Measurements from ENCODE around the gene CASP5.
A peak's percentile ranks its signal among the peaks of the same experiment; 100 is the strongest.

Gene CASP5

DNA sequence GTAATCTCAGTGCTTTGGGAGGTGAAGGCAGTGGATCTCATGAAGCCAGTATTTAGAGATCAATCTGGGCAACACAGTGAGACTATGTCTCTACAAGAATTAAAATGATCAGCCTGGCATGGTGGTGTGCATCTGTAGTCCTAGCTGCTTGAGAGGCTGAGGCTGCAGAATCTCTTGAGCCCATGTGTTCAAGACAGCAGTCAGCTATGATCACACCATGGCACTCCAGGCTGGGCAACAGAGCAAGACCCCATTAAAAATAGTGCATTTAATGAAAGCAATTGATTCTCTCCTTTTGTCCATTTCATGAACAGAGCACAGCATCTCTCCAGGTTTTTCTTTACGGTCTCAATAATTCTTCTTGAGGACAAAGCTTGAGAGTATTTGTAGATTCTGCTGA lies 33.5 kb upstream of the CASP5 start:
- H3K4me2 ChIP-seq (ENCODE audit: insufficient read depth, low read length), result no peak overlapping the region
- no peaks in the 10 kb centered on the region for H3K27me3 ChIP-seq (ENCODE audit: insufficient read depth, low read length, poor library complexity)
- H3K79me2 ChIP-seq (ENCODE audit: insufficient read depth, low read length), result no peaks in the 10 kb centered on the region
- no peak overlapping the region for H3K27ac ChIP-seq (ENCODE audit: low read length)
- TF ChIP-seq, protein P1, sequence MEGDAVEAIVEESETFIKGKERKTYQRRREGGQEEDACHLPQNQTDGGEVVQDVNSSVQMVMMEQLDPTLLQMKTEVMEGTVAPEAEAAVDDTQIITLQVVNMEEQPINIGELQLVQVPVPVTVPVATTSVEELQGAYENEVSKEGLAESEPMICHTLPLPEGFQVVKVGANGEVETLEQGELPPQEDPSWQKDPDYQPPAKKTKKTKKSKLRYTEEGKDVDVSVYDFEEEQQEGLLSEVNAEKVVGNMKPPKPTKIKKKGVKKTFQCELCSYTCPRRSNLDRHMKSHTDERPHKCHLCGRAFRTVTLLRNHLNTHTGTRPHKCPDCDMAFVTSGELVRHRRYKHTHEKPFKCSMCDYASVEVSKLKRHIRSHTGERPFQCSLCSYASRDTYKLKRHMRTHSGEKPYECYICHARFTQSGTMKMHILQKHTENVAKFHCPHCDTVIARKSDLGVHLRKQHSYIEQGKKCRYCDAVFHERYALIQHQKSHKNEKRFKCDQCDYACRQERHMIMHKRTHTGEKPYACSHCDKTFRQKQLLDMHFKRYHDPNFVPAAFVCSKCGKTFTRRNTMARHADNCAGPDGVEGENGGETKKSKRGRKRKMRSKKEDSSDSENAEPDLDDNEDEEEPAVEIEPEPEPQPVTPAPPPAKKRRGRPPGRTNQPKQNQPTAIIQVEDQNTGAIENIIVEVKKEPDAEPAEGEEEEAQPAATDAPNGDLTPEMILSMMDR (IDR thresholded peaks at IDR 0.05; ENCODE audit: borderline replicate concordance, extremely low read depth, low read length, poor library complexity, severe bottlenecking), result no peak
- no peak for TF ChIP-seq EZH2 (IDR thresholded peaks at IDR 0.05; ENCODE audit: borderline replicate concordance, low read depth, low read length, severe bottlenecking)
- no peak for DNase-seq
- H4K20me1 ChIP-seq (ENCODE audit: insufficient read depth, low read length), result no peaks in the 10 kb centered on the region
- no peak for ATAC-seq (ENCODE audit: insufficient read depth, low read depth)
- no peak overlapping the region for H3K4me3 ChIP-seq (ENCODE audit: low read depth in 1 of 2, low read length in 2 of 2)
- H2AFZ ChIP-seq (ENCODE audit: low read depth, low read length), result no peak overlapping the region
- no peak overlapping the region for H3K9ac ChIP-seq (ENCODE audit: low read depth, low read length)
- peaks cover 7% of the 10 kb centered on the region for H3K4me1 ChIP-seq (ENCODE audit: insufficient read depth, low read length)
- H3K9me3 ChIP-seq (ENCODE audit: insufficient read depth, low read length, severe bottlenecking), result no peaks in the 10 kb centered on the region
- H3K36me3 ChIP-seq (ENCODE audit: insufficient read depth, low read length), result no peaks in the 10 kb centered on the region

DNA sequence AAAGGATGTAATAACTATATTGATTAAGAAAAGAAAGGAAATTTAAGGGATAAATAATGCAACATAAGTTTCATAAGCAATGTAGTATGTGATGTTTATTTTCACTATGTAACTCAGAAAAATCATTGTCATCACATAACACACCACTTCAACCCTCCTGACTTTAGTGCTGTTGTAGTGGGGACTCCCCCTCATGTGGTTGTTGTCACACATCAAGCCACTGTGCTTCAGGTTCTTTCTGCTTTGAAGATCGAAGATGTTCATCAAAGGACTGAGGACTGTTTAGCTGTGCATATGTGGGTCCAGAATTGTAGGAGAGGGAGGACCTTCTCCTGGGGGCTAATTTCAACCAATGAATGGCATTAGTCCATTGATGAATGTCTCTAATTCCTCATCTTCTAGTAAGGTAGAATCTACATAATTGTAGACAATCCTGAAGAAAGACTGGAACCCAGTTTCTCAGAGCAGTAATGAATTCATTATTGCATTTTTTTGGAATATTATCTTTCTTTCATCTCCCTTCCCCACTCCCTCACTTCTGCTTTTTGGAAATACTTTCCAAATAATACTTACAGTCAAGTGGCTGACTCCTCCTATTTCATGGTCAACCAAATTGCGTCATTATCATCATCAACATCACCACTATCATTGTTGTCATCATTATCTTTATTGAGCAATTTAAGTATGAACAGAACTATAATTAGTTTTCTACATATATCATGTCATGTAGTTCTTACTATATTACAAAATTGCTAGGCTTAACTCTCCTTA lies 31.9 kb upstream of the CASP5 start:
- Histone ChIP-seq H2AFZ (ENCODE audit: low read depth, low read length) (no peak overlapping the region), H3K4me1 (ENCODE audit: insufficient read depth, low read length) (peaks cover 7% of the 10 kb centered on the region)
- ATAC-seq (ENCODE audit: insufficient read depth, low read depth), result 0 out of 3 replicates have a peak, but pooled peaks have one; percentile 27

DNA sequence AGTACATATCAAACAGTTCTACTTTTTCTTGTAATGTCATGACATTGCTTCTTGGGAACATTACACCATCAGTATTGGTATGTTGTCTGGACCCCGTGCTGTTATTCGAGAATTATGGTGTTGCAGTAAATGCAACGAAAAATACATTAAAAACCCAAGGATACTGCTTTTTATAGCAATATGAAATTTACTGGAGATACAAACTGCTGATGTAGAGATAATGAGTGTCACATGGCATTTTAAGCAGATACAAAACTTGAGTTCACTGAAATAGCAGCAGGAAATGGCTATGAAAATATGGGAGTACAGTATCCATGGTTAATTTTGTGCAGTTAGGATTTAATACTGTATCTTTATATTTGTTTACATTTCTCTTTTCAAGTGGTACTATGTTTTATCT lies 29.5 kb upstream of the CASP5 start:
- peaks cover 7% of the 10 kb centered on the region for H3K4me1 ChIP-seq (ENCODE audit: insufficient read depth, low read length)
- TF ChIP-seq EZH2 (IDR thresholded peaks at IDR 0.05; ENCODE audit: borderline replicate concordance, low read depth, low read length, severe bottlenecking), result no peak
- TF ChIP-seq, protein P1 (IDR thresholded peaks at IDR 0.05; ENCODE audit: borderline replicate concordance, extremely low read depth, low read length, poor library complexity, severe bottlenecking), result no peak
- H3K9ac ChIP-seq (ENCODE audit: low read depth, low read length), result no peak overlapping the region
- no peaks in the 10 kb centered on the region for H3K9me3 ChIP-seq (ENCODE audit: insufficient read depth, low read length, severe bottlenecking)
- H4K20me1 ChIP-seq (ENCODE audit: insufficient read depth, low read length), result no peaks in the 10 kb centered on the region
- no peak overlapping the region; the same call in 1 of the 2 replicates for H2AFZ ChIP-seq (ENCODE audit: low read depth, low read length)
- DNase-seq (no peak), ATAC-seq (ENCODE audit: insufficient read depth, low read depth) (no peak)
- no peak overlapping the region for H3K4me3 ChIP-seq (ENCODE audit: low read depth in 1 of 2, low read length in 2 of 2)
- H3K4me2 ChIP-seq (ENCODE audit: insufficient read depth, low read length), result no peak overlapping the region
- no peaks in the 10 kb centered on the region for H3K79me2 ChIP-seq (ENCODE audit: insufficient read depth, low read length)
- no peak overlapping the region for H3K27ac ChIP-seq (ENCODE audit: low read length)
- no peaks in the 10 kb centered on the region for H3K36me3 ChIP-seq (ENCODE audit: insufficient read depth, low read length)
- no peaks in the 10 kb centered on the region for H3K27me3 ChIP-seq (ENCODE audit: insufficient read depth, low read length, poor library complexity)

More for the DNA sequence above, 31.9 kb upstream of the CASP5 start:
- no peak for DNase-seq
- Histone ChIP-seq H3K9me3 (ENCODE audit: insufficient read depth, low read length, severe bottlenecking) (no peaks in the 10 kb centered on the region), H3K9ac (ENCODE audit: low read depth, low read length) (no peak overlapping the region), H3K79me2 (ENCODE audit: insufficient read depth, low read length) (no peaks in the 10 kb centered on the region), H3K4me2 (ENCODE audit: insufficient read depth, low read length) (no peak overlapping the region), H4K20me1 (ENCODE audit: insufficient read depth, low read length) (no peaks in the 10 kb centered on the region), H3K27me3 (ENCODE audit: insufficient read depth, low read length, poor library complexity) (no peaks in the 10 kb centered on the region), H3K4me3 (ENCODE audit: low read depth in 1 of 2, low read length in 2 of 2) (no peak overlapping the region), H3K36me3 (ENCODE audit: insufficient read depth, low read length) (no peaks in the 10 kb centered on the region), H3K27ac (ENCODE audit: low read length) (no peak overlapping the region)
- TF ChIP-seq EZH2 (IDR thresholded peaks at IDR 0.05; ENCODE audit: borderline replicate concordance, low read depth, low read length, severe bottlenecking), result no peak
- TF ChIP-seq, protein P1 (IDR thresholded peaks at IDR 0.05; ENCODE audit: borderline replicate concordance, extremely low read depth, low read length, poor library complexity, severe bottlenecking), result no peak

Measured in DND-41 (cell line).